Activated CD4-positive, alpha-beta T cell treated with anti-CD3 and anti-CD28 coated beads, Interleukin-2, amount 10 ng/mL, durations not matched to agents 24 days and 14 days (primary cell): Measurements from ENCODE around the gene CST4. TPM values are rescaled to one million over a fixed set of nuclear protein-coding genes. Genes with fewer than 3 reads are reported as not detected.

Source experiments
- DNase-seq: peaks from one replicate; pipeline ENCODE4 v3.0.0; 2022
- H3K27ac Mint-ChIP-seq: one replicate; pipeline ENCODE4 v1.8.0; 2022; ENCODE audit warnings: mild to moderate bottlenecking, mixed read lengths
- H3K27me3 Mint-ChIP-seq: one replicate; pipeline ENCODE4 v1.8.0; 2022; ENCODE audit warnings: mixed read lengths
- H3K36me3 Mint-ChIP-seq: one replicate; pipeline ENCODE4 v1.8.0; 2022; ENCODE audit warnings: low read depth, mild to moderate bottlenecking, mixed read lengths
- H3K4me1 Mint-ChIP-seq: one replicate; pipeline ENCODE4 v1.8.0; 2021; ENCODE audit warnings: mixed read lengths
- H3K4me3 Mint-ChIP-seq: one replicate; pipeline ENCODE4 v1.8.0; 2022; ENCODE audit warnings: mild to moderate bottlenecking, moderate library complexity, mixed read lengths
- H3K9me3 Mint-ChIP-seq: one replicate; pipeline ENCODE4 v1.8.0; 2021; ENCODE audit warnings: mixed read lengths
- intact Hi-C: fragments of 100-400 bp; cut with micrococcal nuclease; formaldehyde crosslinking; loops from one replicate; pipeline ENCODE4 v1.15.1; 2023
- total RNA-seq: library from RNA; stranded (reverse); gene quantifications from 2 replicates; pipeline ENCODE4 v1.2.3, GENCODE V29; 2022

CST4 gene
- total RNA-seq, 1 donor from 2014 or later, result not detected

GRCh38 chr20:23652926-23653325 is 35.9 kb downstream of the CST4 start:
- DNase-seq, result no peak
- no peaks in the 10 kb centered on the region for H3K4me1 Mint-ChIP-seq
- H3K4me3 Mint-ChIP-seq, result no peak overlapping the region
- H3K36me3 Mint-ChIP-seq, result no peaks in the 10 kb centered on the region
- H3K27me3 Mint-ChIP-seq, result peaks cover 18% of the 10 kb centered on the region
- intact Hi-C loops, result no loop called here
- H3K27ac Mint-ChIP-seq, result no peak overlapping the region
- H3K9me3 Mint-ChIP-seq, result no peaks in the 10 kb centered on the region

GRCh38 chr20:23652371-23652770 is 36.5 kb downstream of the CST4 start:
- Mint-ChIP-seq H3K4me3 (no peak overlapping the region), H3K36me3 (no peaks in the 10 kb centered on the region), H3K27ac (no peak overlapping the region), H3K27me3 (peaks cover 18% of the 10 kb centered on the region), H3K9me3 (no peaks in the 10 kb centered on the region), H3K4me1 (no peaks in the 10 kb centered on the region)
- intact Hi-C loops, result no loop called here
- DNase-seq, result no peak

- H3K27me3 Mint-ChIP-seq, result peaks cover 15% of the 10 kb centered on the region
- no peaks in the 10 kb centered on the region for H3K9me3 Mint-ChIP-seq
- DNase-seq, result no peak
- intact Hi-C loops, result no loop called here
- H3K27ac Mint-ChIP-seq, result no peak overlapping the region
- H3K36me3 Mint-ChIP-seq, result no peaks in the 10 kb centered on the region
- H3K4me1 Mint-ChIP-seq, result no peaks in the 10 kb centered on the region
- H3K4me3 Mint-ChIP-seq, result no peak overlapping the region
These were observed 37.7 kb downstream of the CST4 start for GRCh38 chr20:23651117-23651516.

DNA sequence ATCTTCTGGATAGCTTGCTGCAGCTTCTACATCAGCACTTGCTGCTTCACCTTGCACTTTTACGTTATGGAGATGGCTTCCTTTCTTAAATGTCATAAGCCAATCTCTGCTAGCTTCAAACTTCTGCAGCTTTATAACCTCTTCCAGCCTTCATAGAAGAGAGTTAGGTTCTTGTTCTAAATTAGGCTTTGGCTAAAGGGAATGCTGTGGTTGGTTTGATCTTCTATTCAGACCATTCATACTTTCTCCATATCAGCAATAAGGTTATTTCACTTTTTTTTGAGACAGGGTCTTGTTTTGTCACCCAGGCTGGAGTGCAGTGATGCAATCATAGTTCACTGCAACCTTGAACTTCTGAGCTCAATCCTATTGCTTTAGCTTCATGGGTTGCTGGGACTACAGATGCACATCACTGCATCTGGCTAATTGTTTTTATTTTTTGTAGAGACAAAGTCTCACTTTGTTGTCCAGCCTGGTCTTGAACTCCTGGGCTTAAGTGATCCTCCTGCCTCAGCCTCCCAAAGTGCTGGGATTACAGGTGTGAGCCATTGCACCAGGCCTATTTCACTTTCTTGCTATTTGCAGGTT is 38.9 kb downstream of the CST4 start:
- no peak overlapping the region for H3K27ac Mint-ChIP-seq
- H3K4me1 Mint-ChIP-seq, result no peaks in the 10 kb centered on the region
- H3K27me3 Mint-ChIP-seq, result peaks cover 9% of the 10 kb centered on the region
- no peak for DNase-seq
- H3K9me3 Mint-ChIP-seq, result no peaks in the 10 kb centered on the region
- no peak overlapping the region for H3K4me3 Mint-ChIP-seq
- intact Hi-C loops, result no loop called here
- no peaks in the 10 kb centered on the region for H3K36me3 Mint-ChIP-seq

DNA sequence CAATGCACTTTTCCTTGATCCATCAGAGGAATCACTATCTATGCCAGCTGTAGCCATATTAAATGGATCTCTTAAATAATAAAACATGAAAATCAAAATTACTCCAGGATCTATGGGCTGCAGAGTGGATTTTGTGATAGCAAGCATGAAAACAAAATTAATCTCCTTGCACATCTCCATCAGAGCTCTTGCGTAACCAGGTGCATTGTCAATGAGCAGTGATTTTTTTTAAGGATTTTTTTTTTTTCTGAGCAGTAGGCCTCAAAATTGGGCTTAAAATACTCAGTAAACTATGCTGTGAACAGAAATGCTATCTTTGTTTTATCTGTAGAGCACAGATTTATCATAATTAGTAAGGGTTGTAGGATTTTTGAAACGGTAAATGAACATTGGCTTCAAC is 39.6 kb downstream of the CST4 start:
- Mint-ChIP-seq H3K36me3 (no peaks in the 10 kb centered on the region), H3K9me3 (no peaks in the 10 kb centered on the region), H3K4me3 (no peak overlapping the region), H3K4me1 (no peaks in the 10 kb centered on the region), H3K27ac (no peak overlapping the region), H3K27me3 (peaks cover 3% of the 10 kb centered on the region)
- no peak for DNase-seq
- intact Hi-C loops, result no loop called here

DNA sequence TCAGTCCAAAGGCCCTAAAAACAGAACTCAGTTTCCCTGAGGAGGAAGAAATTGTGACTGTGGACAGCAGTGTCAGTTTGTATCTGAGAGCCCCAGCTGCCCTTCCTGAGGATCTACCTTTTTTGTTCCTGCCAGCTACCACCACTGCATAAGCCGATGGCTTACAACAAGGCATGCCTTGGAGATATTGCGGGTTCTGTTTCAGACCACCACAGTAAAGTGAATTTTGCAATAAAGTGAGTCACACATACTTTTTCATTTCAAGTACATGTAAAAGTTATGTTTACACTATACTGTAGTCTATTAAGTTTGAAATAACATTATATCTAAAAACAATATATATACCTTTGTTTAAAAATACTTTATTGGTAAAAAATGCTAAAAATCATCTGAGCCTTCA is 41.5 kb downstream of the CST4 start:
- intact Hi-C loops, result no loop called here
- H3K27ac Mint-ChIP-seq, result no peak overlapping the region
- no peaks in the 10 kb centered on the region for H3K9me3 Mint-ChIP-seq
- H3K27me3 Mint-ChIP-seq, result no peaks in the 10 kb centered on the region
- DNase-seq, result no peak
- no peaks in the 10 kb centered on the region for H3K4me1 Mint-ChIP-seq
- H3K4me3 Mint-ChIP-seq, result no peak overlapping the region
- no peaks in the 10 kb centered on the region for H3K36me3 Mint-ChIP-seq

DNA sequence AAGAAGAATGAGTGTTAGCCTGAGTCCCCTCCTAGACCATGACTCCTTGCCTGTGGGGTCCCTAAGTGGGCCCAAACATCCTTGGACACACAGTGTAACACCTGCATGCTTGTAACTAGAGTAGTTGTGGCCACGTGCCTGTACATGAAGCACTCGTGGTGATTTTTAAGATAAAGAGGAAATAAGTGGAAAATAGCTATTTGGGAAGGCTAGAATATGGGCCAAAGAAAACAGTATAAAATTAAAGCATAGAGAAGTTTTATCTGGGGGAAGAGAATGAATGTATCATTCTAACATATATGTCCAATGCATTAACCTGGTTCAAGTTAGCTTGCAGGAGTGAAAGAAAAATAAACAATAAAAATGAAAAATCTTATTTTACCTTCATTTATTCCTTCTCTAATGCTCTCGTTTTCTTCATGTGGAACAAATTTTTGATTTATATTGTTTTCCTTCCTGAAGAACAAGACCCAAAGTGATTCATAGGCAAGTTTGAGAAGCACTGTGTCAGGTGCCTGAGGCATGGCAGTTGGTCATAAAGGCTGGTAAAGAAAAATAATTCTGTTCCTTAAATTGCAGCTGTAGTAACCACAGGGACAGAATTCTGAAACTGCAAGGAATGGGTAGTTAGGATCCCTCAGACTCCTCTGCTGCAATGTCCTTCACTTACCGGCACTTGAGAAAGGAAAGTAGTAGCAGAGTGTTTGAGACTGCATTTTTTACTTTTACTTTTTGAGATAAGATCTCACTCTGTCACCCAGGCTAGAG is 42.5 kb downstream of the CST4 start:
- no peaks in the 10 kb centered on the region for H3K9me3 Mint-ChIP-seq
- H3K36me3 Mint-ChIP-seq, result no peaks in the 10 kb centered on the region
- H3K27ac Mint-ChIP-seq, result no peak overlapping the region
- H3K27me3 Mint-ChIP-seq, result no peaks in the 10 kb centered on the region
- H3K4me3 Mint-ChIP-seq, result no peak overlapping the region
- no peaks in the 10 kb centered on the region for H3K4me1 Mint-ChIP-seq
- DNase-seq, result no peak
- intact Hi-C loops, result no loop called here

DNA sequence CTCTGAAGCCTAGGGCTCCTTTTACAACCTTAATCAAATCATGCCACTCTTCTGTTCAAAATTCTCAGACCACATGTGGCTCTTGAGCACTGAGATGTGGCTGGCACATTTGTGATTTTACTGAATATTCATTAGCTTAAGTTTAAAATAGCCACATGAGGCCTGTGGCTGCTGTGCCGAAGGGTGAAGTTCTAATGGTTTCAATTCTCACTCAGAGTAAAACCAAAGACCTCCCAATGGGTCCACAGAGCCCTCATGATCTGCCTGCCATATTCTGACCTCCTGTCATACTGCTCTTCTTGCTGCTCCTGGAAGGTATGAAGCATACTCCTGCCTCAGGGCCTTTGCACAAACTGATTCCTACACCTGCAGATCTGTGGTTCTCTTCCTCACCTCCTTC is 43.3 kb downstream of the CST4 start:
- Mint-ChIP-seq H3K27ac (no peak overlapping the region), H3K36me3 (no peaks in the 10 kb centered on the region), H3K27me3 (no peaks in the 10 kb centered on the region), H3K4me3 (no peak overlapping the region), H3K4me1 (no peaks in the 10 kb centered on the region), H3K9me3 (no peaks in the 10 kb centered on the region)
- intact Hi-C loops, result no loop called here
- no peak for DNase-seq

DNA sequence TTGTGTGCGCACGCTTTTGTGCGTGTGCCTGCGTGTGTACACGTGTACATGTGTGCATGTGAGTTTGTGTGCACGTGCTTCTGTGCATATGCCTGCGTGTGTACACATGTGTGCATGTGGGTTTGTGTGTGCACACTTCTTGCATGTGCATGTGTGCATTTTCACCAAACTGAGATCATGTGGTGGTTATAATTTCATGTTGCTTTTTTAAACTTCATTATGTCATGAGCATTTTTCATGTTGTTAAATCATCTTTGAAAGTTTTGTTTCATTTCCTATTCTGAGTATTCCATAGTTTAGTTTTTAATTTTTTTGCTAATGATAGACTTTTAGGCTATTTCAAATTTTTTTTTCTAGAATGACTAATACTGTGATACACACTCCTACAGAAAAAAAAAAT is 44.7 kb downstream of the CST4 start:
- intact Hi-C loops, result no loop called here
- Mint-ChIP-seq H3K9me3 (no peaks in the 10 kb centered on the region), H3K27ac (no peak overlapping the region), H3K4me1 (no peaks in the 10 kb centered on the region), H3K4me3 (no peak overlapping the region), H3K27me3 (peaks cover 2% of the 10 kb centered on the region), H3K36me3 (no peaks in the 10 kb centered on the region)
- no peak for DNase-seq

DNA sequence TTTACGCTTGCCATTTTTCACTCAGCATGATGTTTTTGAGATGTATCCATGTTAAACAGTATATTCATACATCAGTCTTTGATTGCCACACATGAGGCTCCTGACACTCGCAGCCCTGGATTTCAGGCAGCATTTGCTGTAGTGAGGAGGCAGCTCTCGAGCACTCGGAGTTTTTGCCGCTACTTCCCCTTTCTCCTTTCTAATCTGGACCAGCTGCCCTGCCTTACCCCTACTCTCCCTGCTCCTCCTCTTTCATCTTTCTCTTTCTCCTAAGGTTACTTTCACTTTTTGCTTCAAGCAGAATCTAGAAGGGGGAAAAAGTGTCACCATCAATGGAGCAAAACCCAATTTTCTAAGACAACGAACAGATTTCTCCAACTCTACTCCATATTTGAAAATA is 45.2 kb downstream of the CST4 start:
- Mint-ChIP-seq H3K27me3 (peaks cover 4% of the 10 kb centered on the region), H3K27ac (no peak overlapping the region)

GRCh38 chr20:23641936-23642751 is 46.7 kb downstream of the CST4 start:
- Mint-ChIP-seq H3K36me3 (no peaks in the 10 kb centered on the region), H3K9me3 (no peaks in the 10 kb centered on the region), H3K4me1 (peaks cover under 1% of the 10 kb centered on the region), H3K4me3 (no peak overlapping the region), H3K27me3 (peaks cover 5% of the 10 kb centered on the region), H3K27ac (no peak overlapping the region)
- intact Hi-C loops, result no loop called here
- DNase-seq, result no peak

More for the DNA sequence above, 45.2 kb downstream of the CST4 start:
- no peaks in the 10 kb centered on the region for H3K4me1 Mint-ChIP-seq
- no peak overlapping the region for H3K4me3 Mint-ChIP-seq
- DNase-seq, result no peak
- no peaks in the 10 kb centered on the region for H3K36me3 Mint-ChIP-seq
- H3K9me3 Mint-ChIP-seq, result no peaks in the 10 kb centered on the region
- intact Hi-C loops, result no loop called here

DNA sequence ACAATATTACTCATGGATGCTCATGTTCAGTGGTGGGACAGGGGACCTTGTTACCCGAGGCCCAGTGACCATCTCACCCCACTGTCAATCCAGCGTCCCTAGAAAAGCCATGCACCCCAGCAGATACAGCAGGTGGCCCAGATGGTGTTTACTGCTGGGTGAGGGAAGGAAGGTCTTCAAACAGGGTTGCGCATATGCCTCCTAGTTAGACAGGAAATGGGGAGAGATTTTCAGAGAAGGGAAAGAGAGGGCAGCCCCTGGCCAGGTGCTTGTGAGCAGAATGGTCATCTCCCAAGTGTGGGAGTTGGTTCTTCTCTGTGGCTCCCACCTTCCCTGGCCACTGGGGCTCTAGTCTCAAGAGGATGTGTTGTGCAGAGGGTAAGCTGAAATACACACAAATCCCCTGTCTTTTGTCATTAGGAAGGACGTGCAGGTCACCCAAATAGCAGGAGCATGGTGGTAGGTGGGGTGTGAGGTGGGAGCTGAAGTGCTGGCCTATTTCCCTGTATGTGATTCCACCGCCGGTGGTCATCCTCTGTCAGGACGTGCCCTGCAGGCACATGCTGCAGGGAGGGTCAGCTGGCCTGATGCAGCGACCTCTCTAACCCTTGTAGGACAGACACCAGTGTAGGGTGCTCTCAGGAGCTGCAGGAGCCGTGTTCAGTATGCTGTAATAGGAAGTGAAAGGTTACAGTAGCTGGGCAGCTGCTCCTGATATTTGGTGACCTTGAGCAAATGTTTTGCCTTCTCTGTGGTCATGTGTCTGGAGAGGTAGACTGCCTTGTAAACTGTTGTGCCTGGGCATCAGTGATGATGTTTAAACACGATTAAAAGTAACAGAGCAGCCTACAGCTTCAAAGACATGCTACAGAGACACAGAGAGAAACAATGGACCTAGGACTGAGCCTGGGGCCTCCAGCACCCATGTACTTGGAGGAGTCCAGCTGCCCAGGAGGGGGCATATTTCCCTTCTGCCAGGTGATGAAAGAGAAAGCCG is 47.9 kb downstream of the CST4 start:
- Mint-ChIP-seq H3K4me3 (no peak overlapping the region), H3K36me3 (no peaks in the 10 kb centered on the region), H3K27ac (no peak overlapping the region), H3K27me3 (peaks cover 16% of the 10 kb centered on the region), H3K9me3 (no peaks in the 10 kb centered on the region), H3K4me1 (peaks cover 7% of the 10 kb centered on the region)
- intact Hi-C loops, result no loop called here
- no peak for DNase-seq

DNA sequence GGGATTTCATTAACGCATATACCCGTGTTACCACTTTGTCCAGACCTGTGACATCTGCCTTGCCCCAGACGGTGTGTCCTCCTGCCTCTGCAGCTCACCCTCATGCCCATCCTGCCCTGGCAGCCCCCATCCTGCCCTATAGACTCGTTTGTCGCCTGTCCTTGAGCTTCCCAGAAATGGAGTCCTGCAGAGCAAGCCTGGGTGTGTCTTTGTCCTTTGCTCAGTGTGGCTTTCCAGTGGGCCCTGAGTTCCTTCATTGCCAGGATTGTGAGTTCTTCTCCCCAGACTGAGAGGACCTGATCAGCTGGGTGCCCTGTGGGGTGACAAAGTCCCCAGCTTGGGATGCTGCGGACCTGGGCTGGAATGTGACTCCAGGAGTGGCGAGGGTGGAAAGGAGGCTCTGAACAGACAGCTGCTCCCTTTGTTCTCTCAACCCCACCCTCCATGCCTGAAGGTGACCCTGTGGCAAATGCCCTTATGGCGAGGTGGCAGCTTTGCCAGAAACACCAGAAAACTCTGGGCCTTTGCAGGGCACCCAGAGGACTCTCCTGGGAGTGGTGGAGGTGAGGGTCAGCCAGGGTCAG is 48.7 kb downstream of the CST4 start:
- Mint-ChIP-seq H3K9me3 (no peaks in the 10 kb centered on the region), H3K4me3 (no peak overlapping the region), H3K36me3 (no peaks in the 10 kb centered on the region), H3K27me3 (peaks cover 17% of the 10 kb centered on the region), H3K27ac (no peak overlapping the region), H3K4me1 (peaks cover 7% of the 10 kb centered on the region)
- intact Hi-C loops, result no loop called here
- DNase-seq, result no peak
